Osteoblast (primary cell): ENCODE measurements around the gene PLXNC1. TPM values are rescaled to one million over a fixed set of nuclear protein-coding genes. Genes with fewer than 3 reads are reported as not detected.

Experiments used
- DNase-seq: peaks from one replicate; pipeline ENCODE4 v3.0.0; 2011; ENCODE audit warnings: low spot score, mixed read lengths; ENCODE audit not compliant: insufficient read length; ENCODE audit errors: missing footprints
- H2AFZ ChIP-seq: 2 replicates; pipeline ENCODE4 v1.6.0; 2011; ENCODE audit warnings: mild to moderate bottlenecking, low read length
- H3K27ac ChIP-seq: 2 replicates; pipeline ENCODE4 v1.5.1; 2011; ENCODE audit warnings: mild to moderate bottlenecking, low read depth, low read length, moderate library complexity
- H3K27me3 ChIP-seq: 2 replicates; pipeline ENCODE4 v1.6.0; 2012; ENCODE audit warnings: mild to moderate bottlenecking, control low read depth, inconsistent platforms, low read length, moderate library complexity; ENCODE audit not compliant: insufficient read depth
- H3K36me3 ChIP-seq: 2 replicates; pipeline ENCODE4 v1.5.1; 2011; ENCODE audit warnings: mild to moderate bottlenecking, low read length, control low read depth, moderate library complexity; ENCODE audit not compliant: insufficient read depth
- H3K4me1 ChIP-seq: 2 replicates; pipeline ENCODE4 v1.5.1; 2011; ENCODE audit warnings: mild to moderate bottlenecking, low read length, control low read depth, moderate library complexity; ENCODE audit not compliant: insufficient read depth
- H3K4me2 ChIP-seq: 2 replicates; pipeline ENCODE4 v1.6.0; 2011; ENCODE audit warnings: mild to moderate bottlenecking, low read length; ENCODE audit not compliant: insufficient read depth
- H3K4me3 ChIP-seq: fragments of 200-600 bp; sonication (generic); 3 replicates; pipeline ENCODE4 v1.5.1; 2012; ENCODE audit warnings: mild to moderate bottlenecking, low read length, inconsistent platforms; ENCODE audit not compliant: insufficient read depth
- H3K79me2 ChIP-seq: 2 replicates; pipeline ENCODE4 v1.6.0; 2012; ENCODE audit warnings: mild to moderate bottlenecking, low read length, control low read depth, inconsistent platforms; ENCODE audit not compliant: insufficient read depth
- H3K9me3 ChIP-seq: 2 replicates; pipeline ENCODE4 v1.5.1; 2011; ENCODE audit warnings: low read depth, low read length, control low read depth
- H4K20me1 ChIP-seq: 2 replicates; pipeline ENCODE4 v1.6.0; 2012; ENCODE audit warnings: mild to moderate bottlenecking, low read length, control low read depth; ENCODE audit not compliant: insufficient read depth
- CTCF ChIP-seq: IDR thresholded peaks from 2 replicates; pipeline ENCODE4 v1.5.1; 2011; ENCODE audit warnings: mild to moderate bottlenecking, low read depth, low read length, moderate library complexity; ENCODE audit errors: extremely low read depth
- total RNA-seq: library from RNA; depleted of rRNA; stranded (reverse); fragments of >200 nt; gene quantifications from 2 replicates; pipeline ENCODE4 v1.2.3, GENCODE V29; 2012

PLXNC1 gene
- total RNA-seq, 1 donor, result 3.3 TPM

GRCh38 chr12:94144781-94145180 is 3.6 kb upstream of the PLXNC1 start:
- H3K36me3 ChIP-seq, result no peaks in the 10 kb centered on the region
- no peak overlapping the region for H2AFZ ChIP-seq

GRCh38 chr12:94145191-94145983 is 3.0 kb upstream of the PLXNC1 start:
- peak; percentile 91 for DNase-seq
- Histone ChIP-seq H3K27me3 (peaks cover 76% of the 10 kb centered on the region), H3K36me3 (no peaks in the 10 kb centered on the region), H3K79me2 (no peaks in the 10 kb centered on the region), H3K4me1 (no peaks in the 10 kb centered on the region), H3K27ac (no peak overlapping the region), H3K9me3 (no peaks in the 10 kb centered on the region), H3K4me2 (no peak overlapping the region), H4K20me1 (no peaks in the 10 kb centered on the region), H3K4me3 (no peak overlapping the region), H2AFZ (no peak overlapping the region)
- TF ChIP-seq CTCF, result peak; percentile 42

More at GRCh38 chr12:94144781-94145180, 3.6 kb upstream of the PLXNC1 start:
- H3K4me3 ChIP-seq, result no peak overlapping the region
- no peaks in the 10 kb centered on the region for H3K9me3 ChIP-seq
- H3K27me3 ChIP-seq, result peaks cover 74% of the 10 kb centered on the region
- no peaks in the 10 kb centered on the region for H3K79me2 ChIP-seq
- no peaks in the 10 kb centered on the region for H4K20me1 ChIP-seq
- no peaks in the 10 kb centered on the region for H3K4me1 ChIP-seq
- H3K27ac ChIP-seq, result no peak overlapping the region
- TF ChIP-seq CTCF, result no peak
- DNase-seq, result no peak
- no peak overlapping the region for H3K4me2 ChIP-seq

GRCh38 chr12:94146166-94146936 is 2.0 kb upstream of the PLXNC1 start:
- Histone ChIP-seq H3K4me2 (no peak overlapping the region), H3K4me3 (no peak overlapping the region), H3K36me3 (no peaks in the 10 kb centered on the region), H3K9me3 (no peaks in the 10 kb centered on the region), H3K27ac (no peak overlapping the region), H3K79me2 (no peaks in the 10 kb centered on the region), H4K20me1 (no peaks in the 10 kb centered on the region), H2AFZ (no peak overlapping the region), H3K27me3 (peaks cover 86% of the 10 kb centered on the region), H3K4me1 (no peaks in the 10 kb centered on the region)
- TF ChIP-seq CTCF, result no peak
- DNase-seq, result peak; percentile 73
